Stimulated activated CD8-positive, alpha-beta memory T cell treated with anti-CD3 and anti-CD28 coated beads, Interleukin-4, amount 100 ng/mL, for 24 hours (primary cell): ENCODE measurements around the gene MYCBPAP.

ENCODE experiments used
- DNase-seq: peaks from one replicate; pipeline ENCODE4 v3.0.0-alpha.2; 2020; ENCODE audit warnings: low read depth

The MYCBPAP gene

GRCh38 chr17:50539762-50540559, 31.7 kb downstream of the MYCBPAP start:
- DNase-seq, result no peak

DNA sequence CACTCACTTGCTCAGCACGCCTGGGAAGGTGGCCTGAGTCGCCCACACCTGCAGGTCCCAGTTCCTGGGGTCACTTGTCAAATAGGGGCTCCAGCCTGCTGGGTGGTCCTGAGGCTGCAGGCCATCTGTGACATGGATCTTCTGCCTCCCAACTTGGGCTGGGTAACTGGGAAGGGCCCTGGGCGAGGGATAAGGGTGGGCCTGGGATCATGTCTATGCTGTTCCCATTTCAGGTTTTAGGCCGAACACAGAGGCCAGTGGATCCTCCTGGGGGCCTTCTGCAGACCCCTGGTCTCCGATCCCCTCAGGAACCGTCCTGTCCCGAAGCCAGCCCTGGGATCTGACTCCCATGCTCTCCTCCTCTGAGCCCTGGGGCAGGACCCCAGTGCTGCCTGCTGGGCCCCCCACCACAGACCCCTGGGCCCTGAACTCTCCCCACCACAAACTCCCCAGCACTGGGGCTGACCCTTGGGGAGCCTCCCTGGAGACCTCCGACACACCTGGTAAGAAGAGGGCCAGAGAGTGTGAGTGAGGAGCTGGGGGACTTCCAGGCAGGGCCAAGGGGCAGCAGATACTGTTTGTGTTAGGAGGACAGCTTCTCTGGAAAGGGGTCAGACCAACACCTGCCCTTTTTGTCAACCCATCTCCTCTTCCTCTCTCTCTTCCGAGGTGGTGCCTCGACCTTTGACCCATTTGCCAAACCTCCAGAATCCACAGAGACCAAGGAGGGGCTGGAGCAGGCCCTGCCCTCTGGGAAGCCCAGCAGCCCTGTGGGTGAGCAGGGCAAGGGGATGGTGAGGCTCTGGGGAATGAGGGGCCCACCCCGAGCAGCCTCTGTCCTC, 32.5 kb downstream of the MYCBPAP start:
- DNase-seq, result no peak

DNA sequence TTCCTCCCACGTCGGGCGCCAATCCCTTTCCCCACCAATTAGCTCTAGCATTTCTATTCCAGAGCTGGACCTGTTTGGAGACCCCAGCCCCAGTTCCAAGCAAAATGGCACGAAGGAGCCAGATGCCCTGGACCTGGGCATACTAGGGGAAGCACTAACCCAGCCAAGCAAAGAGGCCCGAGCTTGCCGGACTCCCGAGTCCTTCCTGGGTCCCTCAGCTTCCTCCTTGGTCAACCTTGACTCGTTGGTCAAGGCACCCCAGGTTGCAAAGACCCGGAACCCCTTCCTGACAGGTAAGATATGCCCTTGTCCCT, 33.1 kb downstream of the MYCBPAP start:
- no peak for DNase-seq

- DNase-seq, result peak; percentile 75
Observed at GRCh38 chr17:50541716-50542688, 33.8 kb downstream of the MYCBPAP start.

DNA sequence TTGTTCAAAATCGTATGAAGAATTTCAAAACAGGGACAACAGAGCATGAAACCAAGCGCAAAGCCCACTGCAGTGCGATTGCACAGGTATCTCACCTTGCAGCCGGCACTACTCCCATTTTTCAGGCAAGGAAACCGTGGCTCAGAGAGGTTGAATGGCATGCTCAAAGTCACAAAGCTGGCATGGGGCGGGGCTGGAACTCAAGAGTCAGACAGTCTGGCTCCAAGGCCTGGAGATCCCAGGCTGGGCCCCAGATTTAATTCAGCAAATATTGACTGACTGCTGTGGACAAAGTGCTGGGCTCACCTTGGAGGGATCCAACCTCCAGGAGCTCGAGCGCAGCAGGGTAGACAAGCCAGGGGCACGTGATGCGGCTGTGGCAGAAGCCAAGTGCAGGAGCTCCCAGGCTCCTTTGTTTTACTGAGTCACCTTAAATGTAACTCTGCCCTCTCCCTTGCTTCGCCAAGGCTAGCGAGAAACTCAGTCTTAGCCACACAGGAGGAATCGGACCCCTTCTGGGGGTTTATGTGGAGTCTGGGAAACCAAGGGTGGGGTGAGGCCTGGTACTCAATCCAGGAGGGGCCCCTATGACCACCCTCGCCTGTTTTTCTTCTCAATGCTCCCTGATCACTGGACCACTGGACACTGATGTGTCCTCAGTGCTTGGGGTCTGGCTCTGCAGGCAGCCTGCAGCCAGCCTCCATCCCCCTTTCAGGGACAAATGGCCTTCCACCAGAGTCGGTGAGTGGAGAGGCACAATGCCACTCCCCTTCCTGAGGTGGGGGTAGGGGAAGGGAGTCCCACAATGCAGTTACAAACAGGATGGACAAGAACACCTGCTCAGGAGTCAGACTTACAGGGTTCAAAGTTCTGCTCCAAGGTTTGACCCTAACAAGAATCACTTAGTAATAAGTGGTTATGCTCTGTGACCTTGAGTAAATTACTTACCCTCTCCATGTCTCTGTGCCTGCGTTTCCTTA, 34.8 kb downstream of the MYCBPAP start:
- DNase-seq, result no peak

GRCh38 chr17:50544516-50544915, 36.3 kb downstream of the MYCBPAP start:
- no peak for DNase-seq

- no peak for DNase-seq
Observed at GRCh38 chr17:50545311-50545710, 37.1 kb downstream of the MYCBPAP start.

DNA sequence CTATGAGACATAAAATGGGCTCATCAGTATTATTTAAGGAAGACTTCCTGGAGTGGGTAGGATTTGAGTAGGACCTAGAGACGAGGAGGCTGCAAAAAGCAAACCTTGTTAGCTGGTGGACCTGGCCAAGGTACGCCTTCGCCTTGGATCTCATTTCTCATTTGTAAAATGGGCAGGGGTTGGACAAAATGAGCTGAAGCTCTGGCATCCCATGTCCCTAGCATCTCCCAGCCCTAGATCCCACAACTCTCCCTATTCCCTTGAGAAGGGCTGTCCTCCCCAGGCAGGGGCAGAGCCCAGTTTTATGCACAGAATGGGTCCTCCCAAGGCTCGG, 38.4 kb downstream of the MYCBPAP start:
- DNase-seq, result no peak

DNA sequence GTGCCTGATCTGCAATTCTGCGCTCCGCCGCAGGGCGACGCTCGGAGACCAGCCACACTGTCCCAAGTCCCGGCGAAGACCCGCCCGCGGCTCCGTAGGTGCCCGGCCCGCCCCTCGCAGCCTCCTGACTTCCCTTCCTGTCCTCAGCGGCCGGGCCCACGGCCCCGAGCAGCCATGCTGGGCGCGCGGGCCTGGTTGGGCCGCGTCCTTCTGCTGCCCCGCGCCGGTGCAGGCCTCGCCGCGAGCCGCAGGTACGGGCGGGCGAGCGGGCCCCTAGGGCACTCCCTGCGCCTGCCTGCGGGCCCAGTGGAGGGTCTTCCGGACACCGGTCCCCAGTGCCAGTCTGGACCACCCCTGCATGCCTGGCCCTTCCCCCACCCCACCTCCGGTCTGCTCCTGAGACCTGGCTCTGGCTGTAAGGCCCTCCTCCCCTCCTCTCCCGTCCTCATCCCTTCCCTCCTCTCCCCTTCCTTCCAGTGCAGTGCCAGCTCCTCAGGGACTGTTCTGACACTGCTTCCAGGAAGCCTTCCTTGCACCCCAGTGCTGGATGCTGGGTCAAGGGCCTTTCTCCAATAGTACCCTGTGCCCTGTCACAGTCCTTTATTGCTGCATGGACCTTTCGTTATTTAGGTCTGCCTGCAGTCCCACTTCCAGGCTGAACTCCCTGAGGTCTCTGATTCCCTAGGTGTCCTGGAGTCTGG, 38.9 kb downstream of the MYCBPAP start, which contains the start of gene SPATA20:
TSS of gene SPATA20 (plus strand) at position 140 of the 701 bp plus-strand sequence. CDS start at position 175, 35 bp downstream.
- peak; percentile 75 for DNase-seq

DNA sequence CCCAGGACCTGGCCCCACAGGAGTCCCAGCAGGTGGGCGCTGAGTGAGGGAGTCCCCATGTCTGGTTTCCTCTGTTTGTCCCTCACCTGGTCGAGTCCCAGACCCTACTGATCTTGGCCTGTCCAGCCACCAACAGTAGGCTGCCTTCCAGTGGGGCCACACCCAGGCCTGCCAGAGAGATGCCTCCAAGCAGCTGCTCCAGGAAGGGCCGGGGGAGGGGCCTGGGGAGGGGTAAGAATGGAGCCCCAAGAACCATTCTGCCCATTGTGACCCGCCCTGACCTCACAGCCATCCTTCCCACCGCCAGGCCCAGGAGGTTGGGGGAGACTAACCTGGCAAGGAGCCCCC, 39.5 kb downstream of the MYCBPAP start:
- no peak for DNase-seq

DNA sequence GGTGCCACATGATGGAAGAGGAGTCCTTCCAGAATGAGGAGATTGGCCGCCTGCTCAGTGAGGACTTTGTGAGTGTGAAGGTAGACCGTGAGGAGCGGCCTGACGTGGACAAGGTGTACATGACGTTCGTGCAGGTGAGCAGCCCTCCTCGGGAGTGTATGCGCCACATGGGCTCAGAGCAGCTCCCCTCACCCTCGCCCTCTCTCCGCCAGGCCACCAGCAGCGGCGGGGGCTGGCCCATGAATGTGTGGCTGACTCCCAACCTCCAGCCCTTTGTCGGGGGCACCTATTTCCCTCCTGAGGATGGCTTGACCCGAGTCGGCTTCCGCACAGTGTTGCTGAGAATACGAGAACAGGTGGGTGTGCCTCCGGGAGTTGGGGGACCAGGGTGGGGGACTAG, 40.6 kb downstream of the MYCBPAP start:
- DNase-seq, result no peak

GRCh38 chr17:50549256-50549941, 41.2 kb downstream of the MYCBPAP start:
- DNase-seq, result no peak

DNA sequence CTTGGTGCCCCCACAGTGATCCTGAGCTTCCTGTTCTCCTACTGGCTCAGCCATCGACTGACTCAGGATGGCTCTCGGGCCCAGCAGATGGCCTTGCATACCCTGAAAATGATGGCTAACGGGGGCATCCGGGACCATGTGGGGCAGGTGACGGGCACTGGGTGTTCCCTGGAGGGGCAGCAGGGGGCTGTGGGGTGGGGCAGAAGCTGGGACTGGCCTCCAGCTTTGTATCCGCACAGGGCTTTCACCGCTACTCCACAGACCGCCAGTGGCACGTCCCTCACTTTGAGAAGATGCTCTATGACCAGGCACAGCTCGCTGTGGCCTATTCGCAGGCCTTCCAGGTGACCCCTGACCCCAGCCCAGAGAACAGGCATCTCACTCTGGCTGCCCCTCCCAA, 41.7 kb downstream of the MYCBPAP start:
- no peak for DNase-seq

- no peak for DNase-seq
Observed at GRCh38 chr17:50550661-50551432, 42.6 kb downstream of the MYCBPAP start.

- DNase-seq, result no peak
Observed at GRCh38 chr17:50551433-50551815, 43.2 kb downstream of the MYCBPAP start.

GRCh38 chr17:50551884-50552283, 43.6 kb downstream of the MYCBPAP start:
- no peak for DNase-seq

DNA sequence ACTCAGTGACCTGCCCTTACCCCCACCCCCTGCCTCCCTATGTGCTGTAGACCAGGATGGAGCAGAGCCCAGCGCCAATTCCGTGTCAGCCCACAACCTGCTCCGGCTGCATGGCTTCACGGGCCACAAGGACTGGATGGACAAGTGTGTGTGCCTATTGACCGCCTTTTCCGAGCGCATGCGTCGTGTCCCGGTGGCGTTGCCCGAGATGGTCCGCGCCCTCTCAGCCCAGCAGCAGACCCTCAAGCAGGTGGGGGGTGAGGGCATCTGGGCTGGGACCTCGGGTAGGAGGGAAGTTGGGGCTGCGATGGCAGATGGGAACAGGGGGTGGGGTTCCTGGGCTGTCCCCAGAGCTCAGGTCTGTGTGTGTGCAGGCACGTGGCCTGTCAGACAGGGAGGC, 46.0 kb downstream of the MYCBPAP start:
- DNase-seq, result no peak

GRCh38 chr17:50556803-50557202, 48.6 kb downstream of the MYCBPAP start:
- no peak for DNase-seq

DNA sequence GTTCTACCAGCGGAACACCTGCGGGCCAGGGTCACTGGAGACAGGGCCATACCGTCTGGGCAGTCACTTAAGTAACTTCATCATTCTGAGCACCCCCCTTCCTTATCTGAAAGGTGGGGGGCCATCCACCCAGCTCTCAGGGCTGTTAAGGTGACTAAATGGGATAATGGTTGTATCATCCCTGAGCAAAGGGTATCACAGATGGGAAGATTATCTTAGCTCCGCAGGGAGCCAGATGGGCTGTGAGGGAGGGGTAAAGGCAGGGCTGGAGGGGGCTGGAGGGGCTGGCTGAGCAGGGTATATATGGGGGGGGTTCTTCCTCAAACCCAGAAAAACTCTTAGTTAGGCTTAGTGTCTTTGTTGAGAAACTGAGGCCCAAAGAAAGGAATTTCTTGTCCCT, 49.4 kb downstream of the MYCBPAP start:
- DNase-seq, result no peak
